ENCODE data around the gene RBKS.
"Not testable (repeated sequence)": the region's sequence is repeated elsewhere in the genome, so short reads cannot be mapped to it uniquely, and the experiment has no call there.

Gene RBKS

DNA sequence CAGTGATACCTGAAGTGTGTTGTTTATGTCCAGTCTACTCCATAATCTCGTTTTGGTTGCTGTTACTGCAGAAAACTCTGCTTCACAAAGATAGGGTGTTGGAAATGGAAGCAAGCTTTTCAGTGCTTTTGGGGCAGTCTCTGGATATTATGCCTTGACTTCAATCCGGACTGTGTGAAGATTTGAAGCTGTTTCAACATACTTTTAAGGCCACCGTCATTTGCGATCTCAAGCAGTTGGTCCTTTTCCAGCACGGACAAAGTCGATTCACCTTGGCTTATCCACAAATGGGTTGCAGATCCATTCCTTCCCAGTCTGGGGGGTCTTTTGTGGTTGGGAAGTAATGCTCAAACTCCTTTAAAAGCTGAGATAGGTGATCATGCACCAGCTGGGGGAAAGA lies 20.4 kb downstream of the RBKS start:
- no peak for DNase-seq

DNA sequence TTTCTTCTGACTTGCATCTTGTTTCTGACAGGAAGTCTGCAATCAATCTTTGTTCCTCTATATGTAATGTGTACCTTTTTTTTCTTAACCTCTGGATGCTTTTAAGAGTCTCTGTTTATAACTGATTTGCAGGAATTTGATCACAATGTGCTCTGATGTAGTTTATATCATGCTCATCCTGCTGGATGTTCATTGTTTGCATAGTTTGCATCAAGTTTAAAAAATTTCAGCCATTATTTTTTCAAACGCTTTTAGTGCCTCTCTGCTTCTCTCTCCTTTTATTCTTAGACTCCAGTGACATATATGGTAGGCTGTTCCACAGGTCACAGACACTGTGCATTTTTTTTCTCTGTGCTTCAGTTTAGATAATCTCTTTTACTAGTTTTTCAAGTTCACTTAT lies 23.9 kb downstream of the RBKS start:
- DNase-seq: no peak

DNA sequence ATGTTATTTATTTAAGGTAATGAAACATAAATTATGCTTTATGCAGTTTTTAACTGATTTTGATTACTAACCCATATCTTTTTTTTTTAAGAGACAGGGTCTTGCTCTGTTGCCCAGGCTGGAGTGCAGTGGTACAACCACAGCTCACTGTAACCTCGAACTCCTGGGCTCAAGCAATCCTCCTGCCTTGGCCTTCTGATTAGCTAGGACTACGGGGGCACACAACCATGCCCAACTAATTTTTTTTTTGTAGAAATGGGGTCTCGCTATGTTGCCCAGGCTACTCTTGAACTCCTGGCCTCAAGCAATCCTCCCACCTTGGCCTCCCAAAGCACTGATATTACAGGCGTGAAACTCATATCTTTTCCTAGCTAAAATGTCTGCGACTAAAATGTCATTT lies 26.2 kb downstream of the RBKS start:
- DNase-seq: not testable (repeated sequence)

DNA sequence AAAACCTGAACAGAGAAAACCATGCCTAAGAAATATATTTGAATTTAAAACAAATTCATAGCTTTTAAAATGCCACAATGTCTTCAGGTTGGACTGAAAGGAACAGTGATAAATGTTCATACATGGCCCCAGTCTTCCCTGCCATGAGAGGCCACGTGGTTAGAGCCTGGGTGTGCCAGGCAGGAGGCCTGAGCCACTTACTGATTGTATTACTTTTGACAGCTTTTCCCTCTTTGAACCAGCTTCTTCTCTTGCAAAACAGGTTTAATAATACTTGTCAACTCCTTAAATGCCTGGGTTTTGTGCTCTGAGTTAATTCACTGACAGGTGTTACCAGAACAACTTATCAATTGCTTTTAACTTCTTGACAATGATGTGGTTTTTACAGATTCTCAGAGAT lies 27.0 kb downstream of the RBKS start:
- DNase-seq: no peak

DNA sequence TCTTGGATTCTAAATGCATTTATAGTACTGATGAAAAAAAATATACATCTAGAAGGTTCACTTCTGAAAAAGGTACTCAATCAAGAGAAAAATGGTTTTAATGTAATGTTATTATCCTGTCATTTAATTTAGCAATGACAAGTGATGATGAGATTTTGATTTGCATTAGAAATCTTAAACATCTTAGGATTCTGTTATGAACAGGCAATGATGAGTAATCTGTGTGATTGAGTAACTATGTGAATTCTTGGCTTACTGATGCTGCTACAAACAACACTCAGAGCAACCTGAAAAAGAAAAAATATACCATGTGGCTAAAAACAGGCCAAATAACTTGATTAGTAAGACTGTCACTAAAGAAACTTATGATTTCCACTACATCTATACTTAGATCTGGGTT lies 30.1 kb downstream of the RBKS start:
- DNase-seq: no peak

DNA sequence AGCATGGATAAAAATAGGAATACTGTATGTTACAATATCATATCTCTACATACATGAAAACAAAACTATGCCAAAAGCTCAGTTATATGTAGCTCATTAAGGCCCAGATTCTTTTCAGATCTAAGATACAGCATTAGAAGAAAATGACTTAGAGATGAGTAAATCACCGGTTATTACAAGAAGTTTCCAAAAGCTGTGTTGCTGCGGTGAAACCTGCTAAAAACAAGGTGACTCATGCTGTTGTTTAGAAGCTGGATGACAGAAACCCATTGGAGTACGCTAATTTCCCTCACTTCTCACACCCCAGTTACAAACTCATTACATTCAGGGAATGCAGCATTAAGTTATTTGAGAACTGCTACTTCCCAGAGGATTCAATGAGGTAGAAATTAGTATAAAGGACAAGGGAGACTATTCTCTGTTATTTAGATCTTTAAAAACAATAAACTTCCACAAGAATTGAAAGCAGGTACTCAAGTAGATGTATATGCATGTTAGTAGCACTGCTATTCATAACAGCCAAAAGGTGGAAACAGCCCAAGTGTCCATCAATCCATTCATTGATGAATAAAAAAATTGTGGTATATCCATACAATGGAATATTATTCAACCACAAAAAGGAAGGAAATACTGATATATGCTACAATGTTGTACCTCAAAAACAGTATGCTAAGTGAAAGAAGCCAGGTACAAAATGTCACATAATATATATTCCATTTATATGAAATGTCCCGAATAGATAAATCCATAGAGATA lies 32.6 kb downstream of the RBKS start:
- no peak for DNase-seq

DNA sequence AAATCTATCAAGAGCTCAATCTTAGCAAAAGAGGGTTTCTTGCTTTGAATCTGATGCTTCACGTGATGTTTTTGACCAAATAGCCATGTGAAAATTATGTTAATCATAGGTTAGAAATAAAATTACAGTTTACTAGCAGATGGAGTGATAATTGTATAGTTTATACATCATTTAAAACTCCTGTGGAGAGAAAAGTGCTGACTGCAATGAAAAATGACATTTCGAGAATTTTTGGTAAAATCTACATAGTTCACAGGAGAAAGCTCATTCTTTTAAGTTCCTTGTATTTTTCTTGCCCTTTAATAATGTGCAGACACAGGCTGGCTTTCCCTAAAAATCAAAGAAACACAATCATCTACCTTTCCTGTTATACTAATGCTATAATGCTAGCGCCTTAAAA lies 33.2 kb downstream of the RBKS start:
- DNase-seq: no peak

DNA sequence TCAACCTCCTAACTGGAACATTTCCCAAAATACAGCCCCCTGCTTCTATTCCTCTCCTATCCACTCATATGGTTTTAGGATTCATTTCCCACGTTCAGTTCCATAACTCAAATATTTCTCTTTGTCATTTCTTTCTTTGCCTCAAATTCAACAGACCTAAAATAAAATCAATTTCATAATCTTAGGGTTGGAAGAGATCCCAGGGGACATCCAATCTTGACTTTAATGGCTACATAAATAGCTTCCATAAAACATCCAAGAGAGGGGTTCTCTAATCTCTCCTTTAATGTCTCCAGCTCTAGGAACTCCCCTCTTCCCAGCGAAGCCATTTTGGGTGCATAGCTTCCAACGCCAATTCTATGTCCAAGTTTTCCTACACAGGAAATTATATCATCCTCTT lies 33.8 kb downstream of the RBKS start:
- DNase-seq: no peak

DNA sequence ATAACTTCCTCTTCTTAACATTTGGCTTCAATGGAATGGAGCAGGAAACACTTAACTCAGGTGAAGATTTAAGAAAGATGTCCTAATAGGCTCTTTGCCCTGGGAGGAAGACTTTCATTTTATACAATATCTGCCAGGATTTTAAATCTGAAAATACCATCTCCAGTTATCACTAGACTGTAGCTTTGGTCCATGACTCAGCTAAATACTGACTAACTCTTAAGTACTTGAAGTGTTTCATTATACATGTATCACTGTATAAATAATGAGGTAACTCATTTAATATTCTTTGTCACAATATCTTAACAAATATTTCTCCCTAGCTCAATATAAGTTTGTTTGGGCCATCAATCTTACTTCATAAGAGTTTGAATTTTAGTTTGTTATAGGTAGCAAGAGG lies 34.7 kb downstream of the RBKS start:
- no peak for DNase-seq

DNA sequence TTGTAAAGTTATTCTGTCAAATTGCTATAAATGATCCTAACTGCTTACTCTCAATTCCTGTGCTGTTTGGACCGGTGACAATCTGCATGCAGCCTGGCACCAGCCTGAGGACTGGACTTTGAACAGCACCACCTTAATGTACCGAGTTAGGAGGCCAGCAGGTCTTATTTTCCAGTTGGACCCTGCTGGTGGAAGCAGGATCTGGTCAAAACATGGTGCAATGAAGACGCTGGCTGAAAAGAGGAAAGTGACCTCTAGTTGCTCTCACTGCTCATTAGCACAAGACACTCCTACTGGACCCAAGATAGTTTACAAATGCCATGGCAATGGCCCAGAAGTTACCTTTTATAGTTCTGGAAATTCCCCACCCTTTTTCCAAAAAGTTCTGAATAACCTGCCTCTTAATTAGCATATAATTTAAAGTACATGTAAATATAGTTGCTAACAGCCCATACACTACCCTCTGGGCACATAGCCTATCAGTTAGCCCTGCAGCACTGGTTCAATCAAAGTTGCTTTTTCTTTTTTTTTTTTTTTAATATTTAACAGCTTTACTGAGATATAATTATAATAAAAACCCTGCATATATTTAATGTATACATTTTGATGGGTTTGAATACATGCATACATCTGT lies 35.8 kb downstream of the RBKS start:
- no peak for DNase-seq

DNA sequence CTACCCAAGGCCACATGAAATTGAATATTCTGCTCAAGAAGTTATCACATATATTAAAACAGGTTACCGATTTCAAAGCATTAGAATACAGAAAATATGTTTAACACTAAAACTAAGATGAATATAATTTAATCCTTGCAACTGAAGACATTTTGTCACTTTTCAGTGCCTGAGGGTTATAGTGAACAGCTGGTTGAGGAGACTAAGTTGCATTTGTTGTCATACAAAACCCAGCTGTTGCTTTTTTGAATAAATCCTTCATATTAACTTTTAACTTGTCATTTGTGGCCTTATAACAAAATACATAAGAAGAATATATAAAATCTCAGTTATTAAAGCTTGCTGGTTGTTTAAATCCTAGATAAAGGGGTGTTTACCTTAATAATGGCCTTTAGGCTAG lies 37.5 kb downstream of the RBKS start:
- no peak for DNase-seq

DNA sequence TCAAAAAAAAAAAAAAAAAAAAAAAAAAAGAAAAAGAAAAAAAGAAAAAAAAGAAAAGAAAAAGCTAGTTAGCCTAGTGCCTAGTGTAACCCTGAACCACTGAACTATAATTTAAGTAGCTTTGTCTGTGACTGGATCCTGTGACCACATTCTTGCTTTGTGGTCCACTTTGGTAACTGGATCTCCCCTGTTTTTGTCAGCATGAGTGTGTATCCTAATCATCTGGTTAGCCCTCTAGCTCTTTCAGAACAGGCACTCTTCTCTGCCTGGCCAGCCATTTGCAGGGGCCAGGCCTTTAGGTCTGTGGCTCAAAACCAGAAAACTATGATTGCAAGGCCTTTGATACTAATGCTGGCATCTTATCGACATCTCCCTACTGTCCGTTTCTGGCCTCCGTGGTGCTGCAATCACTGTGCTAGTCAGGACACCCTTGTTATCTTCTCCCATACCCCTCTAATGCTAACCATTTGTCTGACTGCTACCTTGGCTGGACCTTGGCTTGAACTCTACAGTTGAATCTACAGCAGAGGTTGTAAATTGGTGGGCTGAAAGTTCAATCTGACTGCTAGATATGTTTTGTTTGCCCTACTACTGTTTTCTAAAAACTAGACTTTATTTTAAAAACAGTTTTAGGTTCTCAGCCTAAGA lies 40.5 kb downstream of the RBKS start:
- DNase-seq: no peak

DNA sequence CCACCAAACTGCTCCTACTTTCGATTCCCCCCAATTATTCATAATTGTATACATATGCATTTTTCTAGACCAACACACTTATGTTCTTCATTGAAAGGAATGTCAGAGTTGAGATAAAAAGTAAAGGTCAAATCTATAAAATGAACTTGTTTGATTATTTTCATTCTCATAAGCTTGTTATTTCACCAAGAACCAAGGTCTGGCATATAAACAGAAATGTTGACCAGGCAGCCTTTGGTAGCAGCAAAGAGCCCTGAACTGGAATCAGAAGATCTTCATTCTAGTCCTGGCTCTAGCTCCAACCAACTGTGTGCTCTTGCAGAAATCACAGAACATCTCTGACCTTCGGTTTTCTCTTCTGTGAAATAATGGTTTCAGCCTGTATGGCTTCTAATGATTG lies 42.9 kb downstream of the RBKS start:
- no peak for DNase-seq

DNA sequence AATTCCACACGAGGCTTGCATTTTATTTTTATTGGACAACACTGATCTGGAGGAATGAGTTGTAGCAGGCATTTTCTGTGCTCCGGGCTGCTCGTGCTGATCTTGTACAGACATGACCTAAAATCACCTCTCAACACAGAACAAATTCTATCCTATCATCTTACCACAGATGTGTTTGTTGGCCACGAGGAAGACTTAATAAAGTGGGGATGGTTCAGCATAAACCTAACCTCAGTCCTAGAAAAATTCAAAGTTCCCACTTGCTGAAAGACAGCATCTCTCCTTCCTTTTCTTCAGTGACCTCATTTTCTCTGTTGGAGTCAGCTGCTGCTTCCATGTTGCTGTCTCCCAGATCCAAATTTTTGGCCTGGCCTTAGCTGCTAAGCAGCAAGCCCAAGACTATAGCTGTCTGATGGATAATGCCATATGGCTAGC lies 45.3 kb downstream of the RBKS start:
- DNase-seq: no peak

DNA sequence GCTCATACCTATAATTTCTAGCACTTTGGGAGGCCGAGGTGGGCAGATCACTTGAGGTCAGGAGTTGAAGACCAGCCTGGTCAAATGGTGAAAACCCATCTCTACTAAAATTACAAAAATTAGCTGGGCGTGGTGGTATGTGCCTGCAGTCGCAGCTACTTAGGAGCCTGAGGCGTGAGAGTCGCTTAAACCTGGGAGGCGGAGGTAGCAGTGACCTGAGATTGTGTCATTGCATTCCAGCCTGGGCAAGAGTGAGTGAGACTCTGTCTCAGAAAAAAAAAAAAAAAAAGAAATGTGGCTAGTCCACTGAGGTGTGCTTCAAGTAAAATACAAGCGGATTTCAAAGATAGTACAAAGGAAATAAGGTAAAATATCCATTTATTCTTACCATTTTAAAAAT lies 46.2 kb downstream of the RBKS start:
- no peak for DNase-seq

DNA sequence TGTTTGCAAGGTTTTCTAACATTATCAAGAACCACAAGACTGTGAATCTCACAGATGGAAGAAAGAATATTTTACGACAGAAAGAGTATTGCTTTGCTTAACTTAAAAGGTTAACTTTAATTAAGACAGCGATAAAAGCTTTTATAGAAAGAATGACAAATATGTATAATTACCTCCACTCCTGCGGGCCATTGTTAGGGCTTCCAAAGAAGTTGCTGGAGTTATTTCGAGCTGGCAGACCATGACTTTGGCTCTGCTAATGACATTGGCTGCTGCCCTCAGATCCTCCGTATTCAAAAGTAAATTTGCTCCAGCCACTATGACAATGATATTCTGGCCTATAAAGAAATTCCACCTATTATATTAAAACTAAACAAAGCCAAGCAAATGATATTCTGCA lies 47.3 kb downstream of the RBKS start:
- DNase-seq: no peak

DNA sequence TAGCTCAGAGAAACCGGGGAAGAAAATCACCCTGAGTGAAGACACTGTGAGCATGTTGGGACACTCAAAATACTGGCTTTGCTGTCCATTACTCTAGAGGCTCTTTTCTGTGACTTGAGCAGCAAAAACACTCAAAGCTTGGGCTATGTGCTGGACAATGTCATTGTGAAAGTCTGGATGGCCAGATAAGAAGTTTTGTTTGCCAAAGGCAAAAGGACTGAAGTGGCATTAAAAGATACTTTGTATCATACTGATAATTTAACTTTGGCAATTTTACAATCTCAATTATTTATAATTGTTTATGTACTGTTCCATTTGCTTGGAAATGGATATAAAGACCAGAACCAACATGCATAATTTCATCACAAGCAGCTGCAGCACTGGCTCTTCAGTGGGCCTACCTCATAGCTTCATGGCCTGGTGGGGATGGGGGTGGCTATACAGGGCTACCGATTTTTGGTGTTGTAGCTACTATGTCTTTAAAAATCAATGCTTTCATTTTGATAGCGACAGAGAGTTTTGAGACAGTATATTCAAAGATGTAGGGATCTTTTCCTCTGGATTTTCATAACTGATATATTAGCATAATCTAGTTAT lies 51.1 kb downstream of the RBKS start:
- DNase-seq: no peak

DNA sequence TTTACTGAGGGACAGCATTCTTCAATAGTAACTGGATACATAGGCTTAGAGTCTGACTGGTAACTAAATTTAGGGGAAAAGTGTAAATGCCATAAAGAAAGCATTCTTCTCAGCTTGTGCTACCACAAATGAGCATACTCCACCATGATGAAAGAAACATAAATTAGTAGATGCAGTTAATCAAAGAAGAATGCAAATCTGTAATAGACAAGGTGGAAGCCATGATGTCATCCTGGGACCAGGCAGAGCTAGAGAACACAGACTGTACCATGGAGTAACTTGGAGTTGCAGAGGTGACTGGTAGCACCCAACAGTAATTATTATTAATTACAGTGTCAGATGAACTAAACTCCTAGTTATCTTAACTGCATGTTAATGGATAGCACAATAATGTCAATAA lies 51.7 kb downstream of the RBKS start:
- no peak for DNase-seq

DNA sequence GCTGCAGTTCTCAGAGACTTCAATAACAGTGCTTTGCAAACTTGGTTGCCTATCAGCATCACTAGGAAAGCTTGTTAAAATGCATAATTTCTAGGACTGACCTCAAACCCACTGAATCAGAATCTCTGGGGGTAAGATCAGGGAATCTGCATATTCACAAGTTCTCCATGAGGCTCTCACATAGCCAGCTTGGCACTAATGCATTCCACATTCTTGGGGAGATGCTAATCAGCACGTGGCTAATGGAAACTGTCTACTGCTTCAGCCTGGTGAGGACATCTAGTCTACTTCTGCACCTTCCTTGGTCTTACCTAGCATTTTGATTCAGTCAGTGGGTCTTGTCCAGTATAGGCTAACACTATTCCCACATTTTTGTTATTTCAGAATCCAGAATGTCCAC lies 56.3 kb downstream of the RBKS start:
- DNase-seq: no peak

DNA sequence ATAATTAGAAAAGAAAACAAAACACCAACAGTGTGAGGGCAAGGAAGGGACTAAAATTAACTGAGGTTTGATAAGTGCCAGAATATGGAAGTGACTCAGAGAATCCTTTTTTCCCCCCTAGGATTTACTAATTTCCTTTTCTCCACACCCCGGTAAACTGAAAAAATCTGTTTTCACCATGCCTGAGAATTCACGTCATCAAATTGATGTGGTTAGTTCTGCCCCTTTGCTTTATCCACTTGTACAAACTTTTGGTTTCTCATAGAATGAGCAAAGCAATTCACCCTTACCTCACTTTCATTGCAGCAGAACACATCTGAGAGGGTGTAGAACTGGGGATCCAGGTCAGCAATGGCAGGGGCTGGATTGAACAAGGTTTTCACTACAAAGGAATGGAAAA lies 57.8 kb downstream of the RBKS start:
- DNase-seq: no peak

DNA sequence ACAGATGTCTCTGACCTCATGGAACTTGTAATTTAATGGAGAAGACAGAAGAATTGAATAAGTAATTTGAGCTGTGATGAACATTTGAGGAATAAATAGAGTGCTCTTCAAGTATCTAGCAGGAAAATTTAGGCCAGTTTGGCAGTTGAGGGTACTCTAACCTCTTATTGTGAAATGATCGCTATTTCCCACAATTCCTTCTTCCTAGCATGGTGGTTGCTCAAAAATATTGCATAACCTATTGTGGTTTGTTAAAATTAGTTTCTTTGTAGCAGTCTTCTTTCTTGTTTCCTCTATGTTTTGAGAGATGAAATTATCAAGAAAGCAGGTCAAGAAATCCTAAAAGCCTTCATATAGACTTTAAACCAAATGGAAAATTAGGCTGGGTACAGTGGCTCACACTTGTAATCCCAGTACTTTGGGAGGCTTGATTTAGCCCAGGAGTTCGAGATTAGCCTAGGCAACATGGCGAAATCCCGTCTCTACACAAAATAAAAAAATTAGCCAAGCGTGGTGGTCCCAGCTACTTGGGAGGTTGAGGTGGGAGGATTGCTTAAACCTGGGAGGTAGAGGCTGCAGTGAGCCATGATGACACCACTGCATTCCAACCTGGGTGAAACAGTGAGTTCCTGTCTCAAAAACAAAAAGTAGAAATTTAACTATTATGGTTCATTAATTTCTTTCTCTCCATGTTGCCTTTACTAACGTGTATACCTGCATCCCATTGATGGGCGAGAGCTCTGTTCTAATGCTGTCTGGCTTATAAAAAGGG lies 58.7 kb downstream of the RBKS start:
- no peak for DNase-seq

DNA sequence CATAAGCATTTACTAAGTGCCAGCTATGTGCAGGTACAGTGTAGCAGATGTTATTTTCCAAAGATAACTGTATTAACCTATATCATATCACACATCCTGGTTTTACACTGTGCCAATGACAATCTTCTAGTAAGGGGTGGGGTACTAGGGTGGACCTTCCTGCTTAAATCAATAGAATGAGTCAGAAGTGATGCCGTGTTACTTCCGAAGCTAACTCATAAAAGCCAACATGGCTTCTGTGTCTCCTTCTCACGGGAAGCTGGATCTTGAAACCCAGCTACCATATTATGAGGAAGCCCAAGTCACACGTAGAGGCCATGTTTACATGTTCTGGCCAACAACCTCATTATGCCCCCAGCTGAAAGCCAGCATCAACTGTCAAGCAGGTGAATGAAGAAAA lies 59.5 kb downstream of the RBKS start:
- DNase-seq: no peak

DNA sequence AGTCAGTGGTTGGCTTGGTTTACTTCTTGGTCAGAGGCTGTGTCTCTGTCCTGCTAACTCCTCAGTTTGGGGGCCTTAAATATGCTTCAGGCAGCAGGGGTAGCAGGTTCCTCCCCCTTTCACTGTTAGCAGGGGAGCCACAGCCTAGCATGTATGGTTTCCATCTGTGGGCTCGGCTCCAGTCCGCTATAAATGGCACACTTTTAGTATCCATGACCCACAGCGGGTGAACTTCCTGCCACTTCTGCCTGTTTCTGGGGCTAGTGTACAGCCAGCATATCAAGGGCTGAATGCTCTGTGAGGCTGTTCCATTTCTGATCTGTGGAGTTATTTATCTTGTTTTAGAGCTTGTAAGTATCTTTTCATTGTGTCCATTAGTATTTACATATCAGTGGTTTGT lies 60.4 kb downstream of the RBKS start:
- DNase-seq: no peak
